Measurements from ENCODE around the gene CORO1A.

DNA sequence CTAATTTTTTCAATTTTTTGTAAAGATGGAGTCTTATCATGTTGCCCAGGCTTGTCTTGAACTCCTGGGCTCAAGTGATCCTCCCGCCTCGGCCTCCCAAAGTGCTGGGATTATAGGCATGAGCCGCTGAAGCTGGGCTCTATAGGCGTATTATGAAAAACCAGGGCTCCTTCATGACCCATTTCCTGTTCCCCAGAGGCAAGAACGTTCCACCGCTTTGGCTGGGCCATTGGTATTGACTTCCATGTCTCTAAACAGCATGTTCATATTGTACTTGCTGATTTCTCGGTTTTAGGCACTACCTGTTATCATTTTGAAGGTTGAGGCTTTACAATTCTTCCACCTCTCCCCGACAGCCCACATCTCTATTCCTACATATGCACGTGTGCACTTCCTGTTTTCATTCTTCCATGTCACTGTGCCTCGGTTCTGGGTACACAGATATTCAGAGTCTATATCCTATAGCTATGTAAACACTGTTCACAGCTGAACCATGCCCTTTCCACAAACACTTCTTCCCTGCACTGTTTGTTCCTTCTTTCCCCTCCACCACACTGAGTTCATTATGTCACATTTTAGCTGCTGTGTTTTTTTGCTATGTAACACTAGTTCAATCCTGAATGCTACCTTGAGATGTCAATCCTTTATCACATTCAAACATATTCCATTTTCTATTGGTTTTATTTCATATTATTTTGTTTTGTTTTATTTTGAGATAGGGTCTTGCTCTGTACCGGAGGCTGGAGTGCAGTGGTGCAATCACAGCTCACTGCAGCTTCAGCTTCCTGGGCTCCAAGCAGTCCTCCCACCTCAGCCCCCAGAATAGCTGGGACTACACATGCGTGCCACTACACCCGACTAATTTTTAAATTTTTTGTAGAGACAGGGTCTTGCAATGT, 43.6 kb upstream of the CORO1A start:
- no peak for TF ChIP-seq POLR2A (IDR thresholded peaks at IDR 0.05; ENCODE audit: low read depth, low read length)
- TF ChIP-seq TAF1 (IDR thresholded peaks at IDR 0.05; ENCODE audit: borderline replicate concordance, low read depth, low read length), result no peak
